Measurements from ENCODE around the gene USP17L22.
"Not testable (repeated sequence)": the region's sequence is repeated elsewhere in the genome, so short reads cannot be mapped to it uniquely, and the experiment has no call there.

USP17L22 gene

GRCh38 chr4:9267319-9267718 lies at the start of gene USP17L22:
USP17L22 (plus strand) TSS chr4:9267619; CDS start chr4:9267619, 0 bp downstream.
- not testable (repeated sequence) for DNase-seq (ENCODE audit: low read depth); H3K4me3 ChIP-seq (ENCODE audit: low read depth, low read length)

GRCh38 chr4:9219852-9220251 lies 47.6 kb upstream of the USP17L22 start, which contains the start of gene USP17L12:
USP17L12 (plus strand) TSS chr4:9220152; CDS start chr4:9220152, 0 bp downstream.
- not testable (repeated sequence) for H3K4me3 ChIP-seq (ENCODE audit: low read depth, low read length); DNase-seq (ENCODE audit: low read depth)

- not testable (repeated sequence) for H3K4me3 ChIP-seq (ENCODE audit: low read depth, low read length); DNase-seq (ENCODE audit: low read depth)
These were observed 42.8 kb upstream of the USP17L22 start, which contains the start of gene USP17L13 for GRCh38 chr4:9224596-9224995. USP17L13 (plus strand) TSS chr4:9224896; CDS start chr4:9224896, 0 bp downstream.

- not testable (repeated sequence) for H3K4me3 ChIP-seq (ENCODE audit: low read depth, low read length); DNase-seq (ENCODE audit: low read depth)
These were observed 37.2 kb upstream of the USP17L22 start for GRCh38 chr4:9230249-9230648.

GRCh38 chr4:9234085-9234484 lies 33.3 kb upstream of the USP17L22 start, which contains the start of gene USP17L15:
USP17L15 (plus strand) TSS chr4:9234385; CDS start chr4:9234385, 0 bp downstream.
- not testable (repeated sequence) for DNase-seq (ENCODE audit: low read depth); H3K4me3 ChIP-seq (ENCODE audit: low read depth, low read length)

- peak; percentile 0 for DNase-seq (ENCODE audit: low read depth)
- H3K4me3 ChIP-seq (ENCODE audit: low read depth, low read length), result not testable (repeated sequence)
These were observed 29.0 kb upstream of the USP17L22 start for GRCh38 chr4:9238461-9238860.

GRCh38 chr4:9243579-9243978 lies 23.8 kb upstream of the USP17L22 start, which contains the start of gene USP17L17:
USP17L17 (plus strand) TSS chr4:9243879; CDS start chr4:9243879, 0 bp downstream.
- not testable (repeated sequence) for DNase-seq (ENCODE audit: low read depth); H3K4me3 ChIP-seq (ENCODE audit: low read depth, low read length)

GRCh38 chr4:9247953-9248680 lies 19.3 kb upstream of the USP17L22 start, which contains the start of gene USP17L18:
USP17L18 (plus strand) TSS chr4:9248630; CDS start chr4:9248630, 0 bp downstream.
- DNase-seq (ENCODE audit: low read depth), result peak; percentile 0

GRCh38 chr4:9253078-9253477 lies 14.3 kb upstream of the USP17L22 start, which contains the start of gene USP17L19:
USP17L19 (plus strand) TSS chr4:9253378; CDS start chr4:9253378, 0 bp downstream.
- H3K4me3 ChIP-seq (ENCODE audit: low read depth, low read length); DNase-seq (ENCODE audit: low read depth): not testable (repeated sequence)

More at GRCh38 chr4:9247953-9248680, 19.3 kb upstream of the USP17L22 start, which contains the start of gene USP17L18:
- not testable (repeated sequence) for H3K4me3 ChIP-seq (ENCODE audit: low read depth, low read length)

- not testable (repeated sequence) for H3K4me3 ChIP-seq (ENCODE audit: low read depth, low read length); DNase-seq (ENCODE audit: low read depth)
These were observed 9.6 kb upstream of the USP17L22 start, which contains the start of gene USP17L20 for GRCh38 chr4:9257824-9258223. USP17L20 (plus strand) TSS chr4:9258124; CDS start chr4:9258124, 0 bp downstream.

- DNase-seq (ENCODE audit: low read depth); H3K4me3 ChIP-seq (ENCODE audit: low read depth, low read length): not testable (repeated sequence)
These were observed 4.8 kb upstream of the USP17L22 start, which contains the start of gene USP17L21 for GRCh38 chr4:9262572-9262971. USP17L21 (plus strand) TSS chr4:9262872; CDS start chr4:9262872, 0 bp downstream.

GRCh38 chr4:9271719-9272118 lies 4.3 kb downstream of the USP17L22 start:
- not testable (repeated sequence) for H3K4me3 ChIP-seq (ENCODE audit: low read depth, low read length); DNase-seq (ENCODE audit: low read depth)

Data from GM12865 (cell line).